ENCODE measurements around the gene ITIH5. TPM values are rescaled to one million over a fixed set of nuclear protein-coding genes. Genes with fewer than 3 reads are reported as not detected.
A peak's percentile ranks its signal among the peaks of the same experiment; 100 is the strongest.

The ITIH5 gene
- total and polyA plus RNA-seq, 2 of the 13 experiments (the other 11 are each of a cell fraction or from before 2014, with no cell fraction given) = 4.7 to 8.9 TPM

- TF ChIP-seq, protein P1, sequence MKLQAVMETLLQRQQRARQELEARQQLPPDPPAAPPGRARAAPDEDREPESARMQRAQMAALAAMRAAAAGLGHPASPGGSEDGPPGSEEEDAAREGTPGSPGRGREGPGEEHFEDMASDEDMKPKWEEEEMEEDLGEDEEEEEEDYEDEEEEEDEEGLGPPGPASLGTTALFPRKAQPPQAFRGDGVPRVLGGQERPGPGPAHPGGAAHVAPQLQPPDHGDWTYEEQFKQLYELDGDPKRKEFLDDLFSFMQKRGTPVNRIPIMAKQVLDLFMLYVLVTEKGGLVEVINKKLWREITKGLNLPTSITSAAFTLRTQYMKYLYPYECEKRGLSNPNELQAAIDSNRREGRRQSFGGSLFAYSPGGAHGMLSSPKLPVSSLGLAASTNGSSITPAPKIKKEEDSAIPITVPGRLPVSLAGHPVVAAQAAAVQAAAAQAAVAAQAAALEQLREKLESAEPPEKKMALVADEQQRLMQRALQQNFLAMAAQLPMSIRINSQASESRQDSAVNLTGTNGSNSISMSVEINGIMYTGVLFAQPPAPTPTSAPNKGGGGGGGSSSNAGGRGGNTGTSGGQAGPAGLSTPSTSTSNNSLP (IDR thresholded peaks at IDR 0.05; ENCODE audit: low read depth, low read length) = peak; percentile 97
- TF ChIP-seq ZMYM2 (CRISPR knock-in tag; IDR thresholded peaks at IDR 0.05) = no peak
- no peak for TF ChIP-seq ZNF619 (CRISPR knock-in tag; IDR thresholded peaks at IDR 0.05)
- TF ChIP-seq NAIF1 (CRISPR knock-in tag; IDR thresholded peaks at IDR 0.05; ENCODE audit: borderline replicate concordance) = no peak
- TF ChIP-seq MTA1 (CRISPR knock-in tag; IDR thresholded peaks at IDR 0.05; ENCODE audit: borderline replicate concordance) = no peak
- no peak for TF ChIP-seq TSC22D2 (CRISPR knock-in tag; IDR thresholded peaks at IDR 0.05; ENCODE audit: borderline replicate concordance)
- TF ChIP-seq MEF2D (CRISPR knock-in tag; IDR thresholded peaks at IDR 0.05) = peak; percentile 93
- TF ChIP-seq, protein P2, sequence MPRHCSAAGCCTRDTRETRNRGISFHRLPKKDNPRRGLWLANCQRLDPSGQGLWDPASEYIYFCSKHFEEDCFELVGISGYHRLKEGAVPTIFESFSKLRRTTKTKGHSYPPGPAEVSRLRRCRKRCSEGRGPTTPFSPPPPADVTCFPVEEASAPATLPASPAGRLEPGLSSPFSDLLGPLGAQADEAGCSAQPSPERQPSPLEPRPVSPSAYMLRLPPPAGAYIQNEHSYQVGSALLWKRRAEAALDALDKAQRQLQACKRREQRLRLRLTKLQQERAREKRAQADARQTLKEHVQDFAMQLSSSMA (CRISPR knock-in tag; IDR thresholded peaks at IDR 0.05) = no peak
- TF ChIP-seq SKI (IDR thresholded peaks at IDR 0.05; ENCODE audit: partially characterized antibody) = peak; percentile 94
- TF ChIP-seq KDM3A (CRISPR knock-in tag; IDR thresholded peaks at IDR 0.05; ENCODE audit: low read depth) = peak; percentile 92
- TF ChIP-seq STAT5B (CRISPR knock-in tag; IDR thresholded peaks at IDR 0.05) = no peak
- TF ChIP-seq FOXC1 (CRISPR knock-in tag; IDR thresholded peaks at IDR 0.05; ENCODE audit: borderline replicate concordance) = no peak
- TF ChIP-seq ZFP90 (CRISPR knock-in tag; IDR thresholded peaks at IDR 0.05; ENCODE audit: borderline replicate concordance) = 0 out of 2 replicates have a peak, but pooled peaks have one; percentile 37
- TF ChIP-seq RFXANK (CRISPR knock-in tag; IDR thresholded peaks at IDR 0.05) = no peak
- TF ChIP-seq DNMT1 (CRISPR knock-in tag; IDR thresholded peaks at IDR 0.05) = no peak
- TF ChIP-seq TGIF2 (CRISPR knock-in tag; IDR thresholded peaks at IDR 0.05) = no peak
- no peak for TF ChIP-seq KMT2A (CRISPR knock-in tag; IDR thresholded peaks at IDR 0.05)
- TF ChIP-seq ZNF383 (CRISPR knock-in tag; IDR thresholded peaks at IDR 0.05; ENCODE audit: borderline replicate concordance) = no peak
- TF ChIP-seq, protein P3, sequence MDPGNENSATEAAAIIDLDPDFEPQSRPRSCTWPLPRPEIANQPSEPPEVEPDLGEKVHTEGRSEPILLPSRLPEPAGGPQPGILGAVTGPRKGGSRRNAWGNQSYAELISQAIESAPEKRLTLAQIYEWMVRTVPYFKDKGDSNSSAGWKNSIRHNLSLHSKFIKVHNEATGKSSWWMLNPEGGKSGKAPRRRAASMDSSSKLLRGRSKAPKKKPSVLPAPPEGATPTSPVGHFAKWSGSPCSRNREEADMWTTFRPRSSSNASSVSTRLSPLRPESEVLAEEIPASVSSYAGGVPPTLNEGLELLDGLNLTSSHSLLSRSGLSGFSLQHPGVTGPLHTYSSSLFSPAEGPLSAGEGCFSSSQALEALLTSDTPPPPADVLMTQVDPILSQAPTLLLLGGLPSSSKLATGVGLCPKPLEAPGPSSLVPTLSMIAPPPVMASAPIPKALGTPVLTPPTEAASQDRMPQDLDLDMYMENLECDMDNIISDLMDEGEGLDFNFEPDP (CRISPR knock-in tag; conservative IDR thresholded peaks at IDR 0.05) = no peak
- no peak for TF ChIP-seq ZNF746 (CRISPR knock-in tag; IDR thresholded peaks at IDR 0.05)
- TF ChIP-seq MYC (CRISPR knock-in tag; IDR thresholded peaks at IDR 0.05; ENCODE audit: borderline replicate concordance) = no peak
- no peak; the same call in 1 of the 2 replicates for TF ChIP-seq ZNF775 (CRISPR knock-in tag; IDR thresholded peaks at IDR 0.05; ENCODE audit: borderline replicate concordance)
- TF ChIP-seq, protein P4, sequence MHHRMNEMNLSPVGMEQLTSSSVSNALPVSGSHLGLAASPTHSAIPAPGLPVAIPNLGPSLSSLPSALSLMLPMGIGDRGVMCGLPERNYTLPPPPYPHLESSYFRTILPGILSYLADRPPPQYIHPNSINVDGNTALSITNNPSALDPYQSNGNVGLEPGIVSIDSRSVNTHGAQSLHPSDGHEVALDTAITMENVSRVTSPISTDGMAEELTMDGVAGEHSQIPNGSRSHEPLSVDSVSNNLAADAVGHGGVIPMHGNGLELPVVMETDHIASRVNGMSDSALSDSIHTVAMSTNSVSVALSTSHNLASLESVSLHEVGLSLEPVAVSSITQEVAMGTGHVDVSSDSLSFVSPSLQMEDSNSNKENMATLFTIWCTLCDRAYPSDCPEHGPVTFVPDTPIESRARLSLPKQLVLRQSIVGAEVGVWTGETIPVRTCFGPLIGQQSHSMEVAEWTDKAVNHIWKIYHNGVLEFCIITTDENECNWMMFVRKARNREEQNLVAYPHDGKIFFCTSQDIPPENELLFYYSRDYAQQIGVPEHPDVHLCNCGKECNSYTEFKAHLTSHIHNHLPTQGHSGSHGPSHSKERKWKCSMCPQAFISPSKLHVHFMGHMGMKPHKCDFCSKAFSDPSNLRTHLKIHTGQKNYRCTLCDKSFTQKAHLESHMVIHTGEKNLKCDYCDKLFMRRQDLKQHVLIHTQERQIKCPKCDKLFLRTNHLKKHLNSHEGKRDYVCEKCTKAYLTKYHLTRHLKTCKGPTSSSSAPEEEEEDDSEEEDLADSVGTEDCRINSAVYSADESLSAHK (CRISPR knock-in tag; IDR thresholded peaks at IDR 0.05; ENCODE audit: borderline replicate concordance) = no peak
- TF ChIP-seq MLLT10 (CRISPR knock-in tag; IDR thresholded peaks at IDR 0.05) = no peak
- TF ChIP-seq EHMT2 (IDR thresholded peaks at IDR 0.05; ENCODE audit: borderline replicate concordance, low read depth, low read length) = no peak
- peak; percentile 50; the same call in 1 of the 2 replicates for TF ChIP-seq ZNF292 (CRISPR knock-in tag; IDR thresholded peaks at IDR 0.05; ENCODE audit: borderline replicate concordance, low read depth)
Measured at GRCh38 chr10:7700577-7701125, 33.9 kb upstream of the ITIH5 start (continued).
